Urinary bladder (tissue), 4 donors: ENCODE data around the gene BTBD10. TPM values are rescaled to one million over a fixed set of nuclear protein-coding genes. Genes with fewer than 3 reads are reported as not detected.

Experiments
- DNase-seq: peaks from one replicate; pipeline ENCODE4 v3.0.0-alpha.2; 2015; ENCODE audit errors: extremely low spot score
- H3K27ac ChIP-seq: one replicate; pipeline ENCODE4 v1.5.1; 2013; ENCODE audit warnings: low read depth, mild to moderate bottlenecking, moderate library complexity
- H3K36me3 ChIP-seq: one replicate; pipeline ENCODE4 v1.6.1; 2013; ENCODE audit warnings: mild to moderate bottlenecking, moderate library complexity; ENCODE audit not compliant: insufficient read depth
- H3K4me1 ChIP-seq: one replicate; pipeline ENCODE4 v1.6.1; 2013; ENCODE audit warnings: mild to moderate bottlenecking, moderate library complexity; ENCODE audit not compliant: insufficient read depth
- H3K4me3 ChIP-seq: one replicate; pipeline ENCODE4 v1.5.1; 2013; ENCODE audit warnings: low read depth, low read length
- WGBS: extraction: QIAGEN DNeasy Blood & Tissue Kit; methylation state at CpG from one replicate; pipeline ENCODE4 v1.1.7; 2013; 5-methylcytosine and 5-hydroxymethylcytosine counted together
- polyA plus RNA-seq: library from polyadenylated mRNA; stranded (reverse); fragments of 200-250 nt; gene quantifications from one replicate; pipeline ENCODE4 v1.2.3, GENCODE V29; 2013
- total RNA-seq: library from RNA; depleted of rRNA; stranded (reverse); fragments of >200 nt; gene quantifications from one replicate; pipeline ENCODE4 v1.2.3, GENCODE V29; 2014
- donor health status: healthy with polysubstance abuse.
- donor health status: healthy.

BTBD10 gene
- total and polyA plus RNA-seq, 2 donors, result 31.3 to 76.3 TPM

DNA sequence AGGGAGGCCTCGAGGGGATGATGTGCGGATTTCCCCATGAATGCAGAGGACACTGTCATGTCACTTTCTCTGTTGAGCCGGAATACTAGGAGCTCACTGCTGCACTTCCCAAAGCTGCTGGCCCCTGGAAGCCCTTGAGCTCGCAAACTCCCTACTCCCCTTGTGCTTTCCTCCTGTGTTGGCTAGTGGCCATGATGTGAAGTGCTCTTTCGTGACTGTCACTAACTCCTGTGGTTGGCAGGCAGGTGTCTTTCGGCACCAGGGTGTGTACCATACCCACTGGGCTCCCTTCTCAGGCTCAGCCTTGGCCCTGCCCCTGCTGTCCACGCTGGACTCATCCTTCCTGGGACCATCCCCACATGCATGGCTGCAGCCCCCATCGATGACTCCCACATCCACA is 86.2 kb downstream of the BTBD10 start:
- 92% methylated on average over 8 of the region's 8 CpGs for WGBS
- Histone ChIP-seq H3K4me1 (no peaks in the 10 kb centered on the region), H3K36me3 (no peaks in the 10 kb centered on the region), H3K4me3 (no peak overlapping the region), H3K27ac (no peak overlapping the region)
- DNase-seq, result no peak

DNA sequence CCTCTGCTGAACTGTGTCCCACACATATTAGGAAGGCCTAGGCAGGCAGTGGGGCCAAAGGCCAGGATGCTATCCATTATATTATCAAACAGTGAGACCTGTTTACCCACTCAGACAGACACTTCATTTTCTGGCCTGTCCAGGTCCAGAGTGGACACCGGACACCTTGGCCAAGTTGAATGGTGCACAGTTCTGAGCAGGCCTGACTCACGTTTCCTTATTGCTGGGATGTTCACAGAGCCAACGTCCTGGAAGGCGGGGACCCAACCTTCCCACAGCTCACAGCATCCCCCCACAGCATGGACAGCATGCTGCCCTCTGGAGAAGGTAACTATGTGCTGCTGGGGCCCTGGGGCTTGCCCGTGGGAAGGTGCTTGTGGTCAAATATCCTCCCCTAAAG is 86.6 kb downstream of the BTBD10 start:
- Histone ChIP-seq H3K27ac (no peak overlapping the region), H3K36me3 (no peaks in the 10 kb centered on the region), H3K4me1 (no peaks in the 10 kb centered on the region), H3K4me3 (no peak overlapping the region)
- WGBS, result 77% methylated on average over 5 of the region's 5 CpGs
- DNase-seq, result no peak

DNA sequence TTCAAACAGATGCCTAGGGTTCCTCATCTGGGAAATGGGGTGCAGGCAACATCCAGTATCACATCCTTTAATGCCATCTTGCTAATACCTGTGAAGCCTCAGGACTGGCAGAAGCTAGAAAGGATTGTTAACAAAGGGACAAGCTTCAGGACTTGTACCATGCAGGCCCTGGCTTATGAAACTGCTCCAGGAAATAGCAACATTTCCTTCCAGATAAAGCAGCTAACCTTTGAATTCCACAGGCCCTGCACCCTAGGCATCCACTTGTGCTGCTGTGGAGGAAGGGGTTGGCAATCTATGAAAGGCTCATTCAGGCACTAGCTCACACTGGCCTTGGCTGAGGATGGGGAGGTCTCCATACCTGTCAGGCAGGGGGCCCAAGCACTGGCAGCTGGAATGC is 87.2 kb downstream of the BTBD10 start:
- Histone ChIP-seq H3K4me3 (no peak overlapping the region), H3K4me1 (no peaks in the 10 kb centered on the region), H3K27ac (no peak overlapping the region), H3K36me3 (peaks cover under 1% of the 10 kb centered on the region)
- no peak for DNase-seq

DNA sequence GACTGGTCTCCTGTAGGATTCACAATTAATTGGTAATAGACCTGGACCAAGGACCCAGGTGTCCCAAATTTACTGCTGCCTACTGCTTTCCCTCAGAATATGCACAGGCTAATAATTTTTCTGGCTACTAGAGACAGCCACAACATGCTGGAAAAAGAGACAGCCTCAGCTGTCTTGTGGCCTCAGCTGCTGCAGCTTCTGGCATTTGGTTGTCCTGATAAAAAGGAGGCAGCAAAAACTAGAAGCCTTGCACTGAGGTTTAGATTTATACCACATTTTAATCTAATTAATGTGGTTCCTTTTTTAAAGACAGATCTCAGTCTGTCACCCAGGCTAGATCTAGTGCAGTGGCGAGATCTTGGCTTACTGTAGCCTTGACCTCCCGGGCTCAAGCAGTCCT is 89.8 kb downstream of the BTBD10 start:
- Histone ChIP-seq H3K4me3 (no peak overlapping the region), H3K36me3 (peaks cover 4% of the 10 kb centered on the region)
- 92% methylated on average over 2 of the region's 2 CpGs for WGBS

DNA sequence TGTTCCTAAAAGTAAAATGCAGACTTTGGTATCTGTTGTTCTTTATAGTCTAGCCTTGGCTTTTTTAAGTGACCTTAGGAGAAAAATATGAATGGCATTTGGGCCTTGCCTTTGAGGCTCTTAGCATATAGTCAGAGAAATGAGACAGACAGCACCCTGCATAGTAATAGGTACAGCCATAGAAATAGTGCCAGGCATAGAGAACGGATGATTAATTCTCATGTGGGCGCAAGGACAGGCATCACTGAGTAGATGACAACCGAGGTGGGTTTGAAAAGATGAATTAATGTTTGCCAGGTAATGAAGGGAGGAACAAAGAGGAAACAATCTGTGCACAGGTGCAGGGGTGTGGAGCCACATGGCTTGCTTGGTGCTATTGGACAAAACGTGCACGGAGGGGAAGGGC is 95.0 kb downstream of the BTBD10 start:
- H3K4me1 ChIP-seq, result no peaks in the 10 kb centered on the region
- WGBS, result 85% methylated on average over 5 of the region's 5 CpGs
- H3K36me3 ChIP-seq, result peaks cover 6% of the 10 kb centered on the region
- DNase-seq, result no peak
- no peak overlapping the region for H3K4me3 ChIP-seq
- H3K27ac ChIP-seq, result no peak overlapping the region

More for the DNA sequence above, 89.8 kb downstream of the BTBD10 start:
- H3K4me1 ChIP-seq, result no peaks in the 10 kb centered on the region
- no peak for DNase-seq
- no peak overlapping the region for H3K27ac ChIP-seq

DNA sequence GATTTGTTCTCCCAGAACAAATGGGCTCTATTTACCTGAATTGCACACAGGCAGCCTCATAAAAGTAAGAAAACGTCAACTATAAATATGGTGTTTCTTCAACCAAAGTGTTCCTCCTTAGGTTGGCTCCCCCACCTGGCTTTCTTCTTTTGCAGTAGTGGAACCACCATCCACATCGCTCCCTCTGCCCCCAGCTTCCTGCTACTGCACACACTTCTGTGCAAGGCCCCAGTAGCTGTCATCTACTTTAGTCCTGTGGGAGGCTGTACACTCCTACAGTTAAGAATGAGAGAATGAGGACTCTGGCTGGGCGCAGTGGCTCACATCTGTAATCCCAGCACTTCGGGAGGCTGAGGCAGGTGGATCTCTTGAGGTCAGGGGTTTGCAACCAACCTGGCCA is 95.9 kb downstream of the BTBD10 start:
- Histone ChIP-seq H3K27ac (no peak overlapping the region), H3K36me3 (peaks cover 6% of the 10 kb centered on the region), H3K4me3 (no peak overlapping the region), H3K4me1 (no peaks in the 10 kb centered on the region)
- 87% methylated on average over 4 of the region's 4 CpGs for WGBS
- DNase-seq, result no peak

DNA sequence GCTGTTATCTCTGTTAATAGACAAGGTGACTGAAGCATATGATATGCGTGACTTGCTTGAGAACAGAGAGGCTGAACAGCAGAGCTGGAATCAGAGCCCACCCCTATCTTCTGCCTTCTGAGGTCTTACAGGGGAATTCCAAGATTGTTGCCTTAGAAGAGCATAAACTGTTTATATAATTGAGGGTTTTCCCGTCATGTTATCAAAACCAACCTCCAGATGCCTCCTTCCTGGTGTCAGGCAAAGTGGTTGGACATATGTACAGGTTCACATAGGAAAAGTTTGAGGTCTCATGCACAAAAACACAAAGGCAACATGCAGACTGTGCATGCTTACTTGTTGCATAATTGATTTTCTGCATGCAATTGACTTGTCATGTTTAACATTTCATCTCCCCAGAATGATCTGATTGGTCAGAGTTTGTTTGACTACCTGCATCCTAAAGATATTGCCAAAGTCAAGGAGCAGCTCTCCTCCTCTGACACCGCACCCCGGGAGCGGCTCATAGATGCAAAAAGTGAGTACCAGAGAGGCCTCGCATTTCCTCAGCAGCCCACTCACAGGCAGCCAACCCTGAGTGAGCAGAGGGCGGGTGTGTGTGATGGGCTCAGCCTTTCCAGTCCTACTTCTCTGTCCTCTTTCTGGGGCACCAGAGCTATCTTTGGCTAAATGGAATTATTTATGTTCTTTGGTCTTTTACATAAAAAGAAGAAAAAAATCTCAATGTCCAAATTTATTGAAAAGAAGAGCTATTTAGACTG is 96.6 kb downstream of the BTBD10 start:
- no peak overlapping the region for H3K4me3 ChIP-seq
- no peaks in the 10 kb centered on the region for H3K4me1 ChIP-seq
- H3K36me3 ChIP-seq, result peaks cover 6% of the 10 kb centered on the region
- 85% methylated on average over 7 of the region's 7 CpGs for WGBS
- no peak overlapping the region for H3K27ac ChIP-seq
- DNase-seq, result no peak

DNA sequence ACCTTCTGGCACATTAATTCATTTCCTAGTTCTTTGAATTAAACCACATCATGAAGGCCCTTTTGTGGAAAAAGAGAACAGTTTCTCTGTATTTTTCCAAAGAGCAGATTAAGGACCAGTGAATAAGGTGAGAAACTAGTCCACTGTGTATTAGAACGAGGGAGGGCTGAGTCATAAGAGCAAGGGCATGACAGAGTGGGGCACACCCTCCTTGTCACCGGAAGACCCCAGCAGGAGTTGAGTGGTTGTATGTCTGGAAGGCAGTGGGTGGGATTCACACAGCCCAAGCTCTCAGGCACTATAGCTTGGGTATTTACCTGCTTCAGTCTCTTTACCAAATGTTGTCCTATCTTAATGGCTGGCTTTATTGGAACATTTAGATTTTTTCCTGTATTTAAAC is 98.6 kb downstream of the BTBD10 start:
- H3K4me3 ChIP-seq, result no peak overlapping the region
- WGBS, result 83% methylated on average over 2 of the region's 2 CpGs
- no peak for DNase-seq
- H3K36me3 ChIP-seq, result peaks cover 2% of the 10 kb centered on the region
- no peak overlapping the region for H3K27ac ChIP-seq
- H3K4me1 ChIP-seq, result no peaks in the 10 kb centered on the region

DNA sequence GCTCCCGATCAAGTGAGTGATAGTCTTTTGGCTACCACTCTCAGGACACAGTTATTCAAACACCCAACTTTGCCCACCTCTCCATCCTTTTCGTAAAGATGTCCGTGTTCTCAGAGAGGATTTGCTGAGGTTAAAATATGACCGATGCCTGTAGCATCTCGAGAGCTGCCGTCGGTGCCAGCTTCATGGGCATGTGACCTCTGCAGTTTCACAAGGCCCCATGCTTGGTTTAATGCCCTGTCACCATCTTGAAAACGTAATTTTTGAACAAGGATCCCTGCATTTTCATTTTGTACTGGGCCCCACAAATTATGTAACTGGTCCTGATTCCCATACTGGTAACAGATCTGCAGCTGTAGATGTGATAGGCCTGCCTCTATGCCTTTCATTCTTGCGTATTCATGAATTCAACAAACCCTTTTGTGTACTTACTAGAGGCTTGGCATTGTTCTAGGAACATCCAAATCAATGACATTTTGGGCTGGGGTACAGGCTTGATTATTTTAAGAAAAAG is 100.4 kb downstream of the BTBD10 start:
- Histone ChIP-seq H3K36me3 (peaks cover 2% of the 10 kb centered on the region), H3K27ac (no peak overlapping the region), H3K4me3 (no peak overlapping the region), H3K4me1 (no peaks in the 10 kb centered on the region)
- WGBS, result 96% methylated on average over 9 of the region's 9 CpGs
- DNase-seq, result no peak

DNA sequence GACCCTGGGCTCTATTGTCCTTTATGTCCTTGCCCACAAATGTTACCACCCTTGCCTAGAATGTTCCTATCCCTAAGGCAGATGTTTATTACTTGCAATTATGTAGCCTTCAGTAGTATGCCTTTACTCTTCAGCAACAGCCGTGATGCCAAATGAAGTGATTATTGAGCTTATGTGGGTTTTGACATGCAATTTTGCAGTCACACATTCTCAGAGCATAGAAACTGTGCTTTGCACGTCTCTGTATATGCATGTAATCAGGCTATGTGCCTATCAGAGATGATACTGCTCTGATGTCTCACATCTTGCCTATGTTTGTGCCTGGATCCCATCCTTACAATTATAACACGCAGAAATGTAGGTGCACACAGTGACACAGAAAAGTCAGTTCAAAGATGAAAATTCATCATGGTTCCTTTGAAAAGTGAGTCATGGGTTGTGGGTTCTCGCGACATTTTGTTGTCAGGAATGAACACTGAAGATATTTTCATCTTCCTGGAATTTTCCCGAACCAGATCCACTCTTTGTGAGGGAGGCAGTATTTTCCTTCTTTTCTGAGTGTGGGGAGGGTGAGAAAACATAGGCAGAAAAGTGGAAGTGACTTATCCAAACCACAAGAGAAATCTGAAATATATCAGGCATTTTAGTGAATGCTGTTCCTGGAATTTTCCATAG is 104.3 kb downstream of the BTBD10 start:
- H3K4me3 ChIP-seq, result no peak overlapping the region
- 90% methylated on average over 6 of the region's 6 CpGs for WGBS
- H3K27ac ChIP-seq, result no peak overlapping the region
- DNase-seq, result no peak
- H3K36me3 ChIP-seq, result no peaks in the 10 kb centered on the region
- no peaks in the 10 kb centered on the region for H3K4me1 ChIP-seq

DNA sequence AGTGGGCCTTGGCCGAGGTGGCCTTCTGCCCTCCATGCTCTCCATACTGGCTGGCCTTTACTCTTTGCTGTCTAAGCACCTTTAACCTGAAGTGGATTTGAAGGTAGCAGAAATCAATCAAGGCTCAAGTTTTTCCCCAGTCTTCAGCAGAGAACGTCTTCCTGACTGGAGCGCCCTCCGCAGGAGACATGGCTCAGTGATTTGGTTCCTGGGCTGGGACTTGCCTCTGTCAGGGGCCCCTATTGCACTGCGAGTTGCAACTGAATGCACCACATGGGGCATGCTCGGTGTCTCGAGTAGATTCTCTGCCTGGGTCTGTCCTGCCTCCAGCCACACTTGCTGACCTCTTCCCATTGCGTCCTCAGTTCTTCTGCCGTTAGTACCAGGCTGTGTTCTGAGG is 105.8 kb downstream of the BTBD10 start:
- Histone ChIP-seq H3K27ac (no peak overlapping the region), H3K36me3 (no peaks in the 10 kb centered on the region), H3K4me1 (no peaks in the 10 kb centered on the region), H3K4me3 (no peak overlapping the region)
- DNase-seq, result no peak
- WGBS, result 83% methylated on average over 9 of the region's 9 CpGs

DNA sequence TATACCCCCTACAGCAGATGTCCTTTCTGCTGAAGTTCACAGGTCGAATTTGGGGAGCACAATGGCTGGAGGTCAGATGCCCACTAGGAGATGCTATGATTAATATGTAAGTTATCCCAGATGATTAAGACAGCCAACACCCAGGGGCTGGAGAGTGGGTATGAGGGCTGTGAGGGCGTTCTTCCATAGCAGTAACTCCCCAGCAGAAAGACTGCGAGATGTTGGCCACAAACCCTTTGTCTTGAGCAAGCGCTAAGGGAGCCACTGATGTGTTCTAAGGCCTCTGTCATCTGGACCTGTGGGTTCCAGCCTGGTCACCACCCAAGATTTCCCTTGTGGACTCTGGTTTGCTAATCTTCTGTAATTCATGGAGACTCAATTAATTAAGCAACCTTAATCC is 107.8 kb downstream of the BTBD10 start:
- Histone ChIP-seq H3K4me3 (no peak overlapping the region), H3K36me3 (no peaks in the 10 kb centered on the region), H3K4me1 (no peaks in the 10 kb centered on the region), H3K27ac (no peak overlapping the region)
- DNase-seq, result no peak
- WGBS, result 97% methylated on average over 4 of the region's 4 CpGs

DNA sequence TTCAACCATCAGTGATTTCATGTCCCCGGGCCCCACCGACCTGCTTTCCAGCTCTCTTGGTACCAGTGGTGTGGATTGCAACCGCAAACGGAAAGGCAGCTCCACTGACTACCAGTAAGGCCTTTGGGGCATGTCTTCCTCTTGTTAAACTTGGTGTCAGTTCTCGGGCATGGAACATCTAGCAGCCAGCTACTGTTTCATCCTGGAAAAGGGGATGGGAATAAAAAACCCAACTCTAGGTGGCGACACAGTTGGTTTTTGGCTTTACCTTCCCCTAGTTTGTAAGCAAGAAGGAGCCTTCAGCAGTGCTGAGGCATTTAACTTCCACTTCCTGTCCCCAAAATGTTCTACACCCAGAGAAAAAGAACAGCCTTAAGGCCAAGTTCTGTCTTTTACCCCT is 108.7 kb downstream of the BTBD10 start:
- 92% methylated on average over 6 of the region's 6 CpGs for WGBS
- Histone ChIP-seq H3K36me3 (no peaks in the 10 kb centered on the region), H3K4me3 (no peak overlapping the region), H3K4me1 (no peaks in the 10 kb centered on the region), H3K27ac (no peak overlapping the region)
- DNase-seq, result no peak

DNA sequence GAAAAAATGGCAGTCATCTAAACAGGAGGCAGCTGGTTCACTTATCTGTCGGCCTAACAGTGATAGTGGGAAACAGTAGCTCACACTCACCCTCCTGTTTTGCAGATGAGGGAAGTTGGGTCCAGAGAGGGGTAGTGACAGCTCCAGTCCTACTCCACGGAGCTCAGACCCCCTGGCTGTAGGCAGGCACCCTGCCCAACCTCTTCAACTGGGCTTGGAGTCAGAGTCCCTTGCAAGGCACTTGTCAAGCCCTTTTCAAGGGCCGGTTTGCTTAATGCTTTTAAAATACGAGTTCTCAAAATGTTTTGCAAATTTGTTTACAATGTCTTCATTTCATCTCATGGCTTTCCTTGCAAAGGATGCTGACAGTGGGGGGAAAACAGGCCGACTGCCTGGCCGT is 110.3 kb downstream of the BTBD10 start:
- Histone ChIP-seq H3K4me3 (no peak overlapping the region), H3K4me1 (no peaks in the 10 kb centered on the region), H3K27ac (no peak overlapping the region), H3K36me3 (no peaks in the 10 kb centered on the region)
- WGBS, result 75% methylated on average over 6 of the region's 6 CpGs
- no peak for DNase-seq
